HepG2 (cell line): ENCODE results near the gene AQP10. TPM values are rescaled to one million over a fixed set of nuclear protein-coding genes. Genes with fewer than 3 reads are reported as not detected.
A peak's percentile ranks its signal among the peaks of the same experiment; 100 is the strongest.

ENCODE experiments used
- ARNTL ChIP-seq: sonication (generic); formaldehyde crosslinking; IDR thresholded peaks from 2 replicates; pipeline ENCODE4 v1.4.0; 2020; ENCODE audit warnings: mild to moderate bottlenecking, missing genetic modification reagents
- CBX1 ChIP-seq: IDR thresholded peaks from one replicate; pipeline ENCODE4 v1.6.1; 2016; ENCODE audit warnings: antibody characterized with exemption, low read depth
- CBX5 ChIP-seq: sonication (generic); formaldehyde crosslinking; IDR thresholded peaks from 2 replicates; pipeline ENCODE4 v1.4.0; 2020; ENCODE audit warnings: missing genetic modification reagents, borderline replicate concordance
- EED ChIP-seq: sonication (generic); formaldehyde crosslinking; IDR thresholded peaks from 2 replicates; pipeline ENCODE4 v1.5.0; 2020; ENCODE audit warnings: mild to moderate bottlenecking, missing genetic modification reagents
- FOXA1 ChIP-seq, 2 experiments: fragments of 450-650 bp in 1 of 2; sonication (generic) in 1 of 2; formaldehyde crosslinking in 1 of 2; IDR thresholded peaks; 2 replicates each; pipeline versions ENCODE4 v1.4.0 to v1.6.1; 2016 to 2020; ENCODE audit warnings: missing genetic modification reagents in 1 of 2
- HOMEZ ChIP-seq: IDR thresholded peaks from 2 replicates; pipeline ENCODE4 v1.6.1; 2016; ENCODE audit warnings: low read depth
- IKZF1 ChIP-seq: fragments of 450-650 bp; IDR thresholded peaks from 2 replicates; pipeline ENCODE4 v1.7.1; 2016
- KDM5B ChIP-seq: sonication (generic); formaldehyde crosslinking; IDR thresholded peaks from 2 replicates; pipeline ENCODE4 v1.4.0; 2020; ENCODE audit warnings: missing genetic modification reagents, mild to moderate bottlenecking, borderline replicate concordance
- KDM6A ChIP-seq: IDR thresholded peaks from 2 replicates; pipeline ENCODE4 v1.6.1; 2016; ENCODE audit warnings: low read depth
- MEF2D ChIP-seq: sonication (generic); formaldehyde crosslinking; IDR thresholded peaks from 2 replicates; pipeline ENCODE4 v1.5.1; 2020; ENCODE audit warnings: mild to moderate bottlenecking, missing genetic modification reagents
- NCOR1 ChIP-seq: fragments of 200-600 bp; sonication (generic); IDR thresholded peaks from 2 replicates; pipeline ENCODE4 v1.7.0; 2017; ENCODE audit warnings: antibody characterized with exemption, low read length, borderline replicate concordance
- NR1H2 ChIP-seq: sonication (generic); formaldehyde crosslinking; IDR thresholded peaks from 2 replicates; pipeline ENCODE4 v1.8.1; 2022; ENCODE audit warnings: low read depth, missing genetic modification reagents, borderline replicate concordance
- ONECUT2 ChIP-seq: sonication (generic); formaldehyde crosslinking; IDR thresholded peaks from 2 replicates; pipeline ENCODE4 v1.4.0; 2020; ENCODE audit warnings: missing genetic modification reagents
- PCBP1 ChIP-seq: fragments of 200-400 bp; formaldehyde crosslinking; IDR thresholded peaks from 2 replicates; pipeline ENCODE4 v1.6.1; 2017; ENCODE audit warnings: mild to moderate bottlenecking, low read depth, low read length, borderline replicate concordance
- PRPF4 ChIP-seq: fragments of 200-400 bp; formaldehyde crosslinking; IDR thresholded peaks from 2 replicates; pipeline ENCODE4 v1.6.1; 2016; ENCODE audit warnings: low read length, low read depth; ENCODE audit not compliant: poor library complexity, severe bottlenecking
- SRSF9 ChIP-seq: fragments of 200-400 bp; formaldehyde crosslinking; IDR thresholded peaks from 2 replicates; pipeline ENCODE4 v1.6.1; 2018; ENCODE audit warnings: borderline replicate concordance, mild to moderate bottlenecking, low read depth, low read length; ENCODE audit not compliant: insufficient read depth, poor library complexity, severe bottlenecking
- SYNCRIP ChIP-seq: fragments of 200-400 bp; formaldehyde crosslinking; IDR thresholded peaks from 2 replicates; pipeline ENCODE4 v1.6.1; 2018; ENCODE audit warnings: mild to moderate bottlenecking, low read depth, low read length; ENCODE audit not compliant: insufficient read depth
- TAF15 ChIP-seq: fragments of 200-400 bp; formaldehyde crosslinking; IDR thresholded peaks from one replicate; pipeline ENCODE4 v1.6.1; 2018; ENCODE audit warnings: mild to moderate bottlenecking, low read depth, low read length; ENCODE audit not compliant: poor library complexity, severe bottlenecking
- ZNF253 ChIP-seq: sonication (generic); formaldehyde crosslinking; IDR thresholded peaks from 2 replicates; pipeline ENCODE4 v1.8.0; 2022; ENCODE audit warnings: mild to moderate bottlenecking, missing genetic modification reagents, borderline replicate concordance
- ZNF615 ChIP-seq: sonication (generic); formaldehyde crosslinking; IDR thresholded peaks from 2 replicates; pipeline ENCODE4 v1.5.0; 2020; ENCODE audit warnings: mild to moderate bottlenecking, missing genetic modification reagents, borderline replicate concordance
- ZNF616 ChIP-seq: sonication (generic); formaldehyde crosslinking; IDR thresholded peaks from 2 replicates; pipeline ENCODE4 v1.5.0; 2020; ENCODE audit warnings: low read depth, mild to moderate bottlenecking, missing genetic modification reagents
- ZNF761 ChIP-seq: sonication (generic); formaldehyde crosslinking; conservative IDR thresholded peaks from 2 replicates; pipeline ENCODE4 v1.4.0; 2020; ENCODE audit warnings: mild to moderate bottlenecking, missing genetic modification reagents
- polyA plus RNA-seq, 8 experiments: library from polyadenylated mRNA; depleted of rRNA in 3 of 8; stranded (reverse) in 7 of 8; unstranded in 1 of 8; fragments of >200 nt; fragmentation: Illumina TruSeq in 4 of 8; extraction: Trizol in 4 of 8; gene quantifications; 2 replicates each; pipeline versions ENCODE4 v1.2.1 to v1.2.3, GENCODE V29; 2011 to 2016; ENCODE audit warnings: low read depth in 4 of 8, missing spikeins in 1 of 8, mixed read lengths in 1 of 8; ENCODE audit not compliant: insufficient read depth in 1 of 8
- total RNA-seq, 5 experiments: library from RNA; depleted of rRNA; stranded (reverse); fragments of >200 nt; fragmentation: Illumina TruSeq; extraction: Trizol; gene quantifications; 2 replicates each; pipeline ENCODE4 v1.2.3, GENCODE V29; 2016; ENCODE audit warnings: low read depth in 1 of 5
- TF ChIP-seq, protein P1 (sequence below): sonication (generic); formaldehyde crosslinking; IDR thresholded peaks from 2 replicates; pipeline ENCODE4 v1.8.0; 2022; ENCODE audit warnings: mild to moderate bottlenecking, missing genetic modification reagents, moderate library complexity
- TF ChIP-seq, protein P2 (sequence below): IDR thresholded peaks from 2 replicates; pipeline ENCODE4 v1.4.0; 2020; ENCODE audit warnings: mild to moderate bottlenecking, missing genetic modification reagents

Gene AQP10
- total and polyA plus RNA-seq, 2 of the 13 experiments (the other 11 are each of a cell fraction or from before 2014, with no cell fraction given) = 0.30 TPM; not detected in 1

GRCh38 chr1:154351363-154352068 lies 30.6 kb downstream of the AQP10 start (continued):
- TF ChIP-seq, protein P1, sequence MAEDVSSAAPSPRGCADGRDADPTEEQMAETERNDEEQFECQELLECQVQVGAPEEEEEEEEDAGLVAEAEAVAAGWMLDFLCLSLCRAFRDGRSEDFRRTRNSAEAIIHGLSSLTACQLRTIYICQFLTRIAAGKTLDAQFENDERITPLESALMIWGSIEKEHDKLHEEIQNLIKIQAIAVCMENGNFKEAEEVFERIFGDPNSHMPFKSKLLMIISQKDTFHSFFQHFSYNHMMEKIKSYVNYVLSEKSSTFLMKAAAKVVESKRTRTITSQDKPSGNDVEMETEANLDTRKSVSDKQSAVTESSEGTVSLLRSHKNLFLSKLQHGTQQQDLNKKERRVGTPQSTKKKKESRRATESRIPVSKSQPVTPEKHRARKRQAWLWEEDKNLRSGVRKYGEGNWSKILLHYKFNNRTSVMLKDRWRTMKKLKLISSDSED (CRISPR knock-in tag) = no peak
- 0 out of 2 replicates have a peak, but pooled peaks have one; percentile 16 for TF ChIP-seq FOXA1 (IDR thresholded peaks at IDR 0.05)
- TF ChIP-seq FOXA1 (CRISPR knock-in tag; IDR thresholded peaks at IDR 0.05) = peak; percentile 92
- no peak for TF ChIP-seq PRPF4
- no peak for TF ChIP-seq ZNF616 (CRISPR knock-in tag)
- TF ChIP-seq IKZF1 = no peak
- TF ChIP-seq ZNF615 (CRISPR knock-in tag) = no peak
- no peak for TF ChIP-seq ZNF253 (CRISPR knock-in tag)
- no peak for TF ChIP-seq CBX5 (CRISPR knock-in tag)
- no peak for TF ChIP-seq TAF15
- no peak for TF ChIP-seq ZNF761 (CRISPR knock-in tag)
- no peak for TF ChIP-seq ARNTL (CRISPR knock-in tag)
- TF ChIP-seq CBX1 = no peak
- TF ChIP-seq HOMEZ (CRISPR knock-in tag) = no peak
- no peak for TF ChIP-seq NR1H2 (CRISPR knock-in tag)
- peak; percentile 44; the same call in 1 of the 2 replicates for TF ChIP-seq MEF2D (CRISPR knock-in tag)
- TF ChIP-seq, protein P2, sequence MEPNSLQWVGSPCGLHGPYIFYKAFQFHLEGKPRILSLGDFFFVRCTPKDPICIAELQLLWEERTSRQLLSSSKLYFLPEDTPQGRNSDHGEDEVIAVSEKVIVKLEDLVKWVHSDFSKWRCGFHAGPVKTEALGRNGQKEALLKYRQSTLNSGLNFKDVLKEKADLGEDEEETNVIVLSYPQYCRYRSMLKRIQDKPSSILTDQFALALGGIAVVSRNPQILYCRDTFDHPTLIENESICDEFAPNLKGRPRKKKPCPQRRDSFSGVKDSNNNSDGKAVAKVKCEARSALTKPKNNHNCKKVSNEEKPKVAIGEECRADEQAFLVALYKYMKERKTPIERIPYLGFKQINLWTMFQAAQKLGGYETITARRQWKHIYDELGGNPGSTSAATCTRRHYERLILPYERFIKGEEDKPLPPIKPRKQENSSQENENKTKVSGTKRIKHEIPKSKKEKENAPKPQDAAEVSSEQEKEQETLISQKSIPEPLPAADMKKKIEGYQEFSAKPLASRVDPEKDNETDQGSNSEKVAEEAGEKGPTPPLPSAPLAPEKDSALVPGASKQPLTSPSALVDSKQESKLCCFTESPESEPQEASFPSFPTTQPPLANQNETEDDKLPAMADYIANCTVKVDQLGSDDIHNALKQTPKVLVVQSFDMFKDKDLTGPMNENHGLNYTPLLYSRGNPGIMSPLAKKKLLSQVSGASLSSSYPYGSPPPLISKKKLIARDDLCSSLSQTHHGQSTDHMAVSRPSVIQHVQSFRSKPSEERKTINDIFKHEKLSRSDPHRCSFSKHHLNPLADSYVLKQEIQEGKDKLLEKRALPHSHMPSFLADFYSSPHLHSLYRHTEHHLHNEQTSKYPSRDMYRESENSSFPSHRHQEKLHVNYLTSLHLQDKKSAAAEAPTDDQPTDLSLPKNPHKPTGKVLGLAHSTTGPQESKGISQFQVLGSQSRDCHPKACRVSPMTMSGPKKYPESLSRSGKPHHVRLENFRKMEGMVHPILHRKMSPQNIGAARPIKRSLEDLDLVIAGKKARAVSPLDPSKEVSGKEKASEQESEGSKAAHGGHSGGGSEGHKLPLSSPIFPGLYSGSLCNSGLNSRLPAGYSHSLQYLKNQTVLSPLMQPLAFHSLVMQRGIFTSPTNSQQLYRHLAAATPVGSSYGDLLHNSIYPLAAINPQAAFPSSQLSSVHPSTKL (CRISPR knock-in tag) = peak; percentile 82
- no peak for TF ChIP-seq ONECUT2 (CRISPR knock-in tag)
- TF ChIP-seq SRSF9 = no peak
- TF ChIP-seq SYNCRIP = no peak
- TF ChIP-seq KDM6A (CRISPR knock-in tag) = no peak
- TF ChIP-seq PCBP1 = no peak
- no peak for TF ChIP-seq KDM5B
- TF ChIP-seq EED (CRISPR knock-in tag) = no peak
- no peak for TF ChIP-seq NCOR1
